NOMO-1 treated with DMSO at 0.1 percent for 48 hours (cell line): ENCODE data around the gene IDH3B.

Experiments used
- DNase-seq: peaks from one replicate; lab custom pipeline; 2025; ENCODE audit not compliant: unreplicated experiment; lab: John Stamatoyannopoulos, UW

Gene IDH3B

GRCh38 chr20:2624190-2624589 is 39.8 kb downstream of the IDH3B start:
- DNase-seq = no peak

DNA sequence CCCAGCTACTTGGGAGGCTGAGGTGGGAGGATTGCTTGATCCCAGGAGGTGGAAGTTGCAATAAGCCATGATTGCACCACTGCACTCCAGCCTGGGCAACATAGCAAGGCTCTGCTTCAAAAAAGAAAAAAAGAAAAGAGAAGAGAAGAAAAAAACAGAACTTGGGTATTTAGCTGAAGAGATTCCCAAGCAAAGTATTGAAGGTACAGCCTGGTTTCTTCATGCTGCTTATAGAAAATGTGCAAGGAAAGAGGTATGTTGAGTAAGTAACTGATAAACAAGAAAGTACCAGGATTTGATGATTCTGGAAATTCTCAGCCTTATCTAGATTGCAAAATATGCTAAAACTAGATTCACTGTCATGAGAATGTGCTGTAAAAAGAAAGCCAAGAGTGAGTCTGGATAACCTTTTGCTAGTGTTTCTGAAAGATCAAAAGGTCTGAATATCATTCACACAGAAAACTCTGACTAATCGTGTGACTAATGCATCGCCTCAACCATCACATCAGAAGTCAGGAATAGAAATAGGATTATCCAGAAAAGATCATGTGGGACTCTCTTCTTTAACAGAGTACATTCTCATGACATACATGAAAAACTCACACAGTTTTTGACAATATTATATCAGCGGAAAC is 43.9 kb downstream of the IDH3B start:
- DNase-seq = no peak

DNA sequence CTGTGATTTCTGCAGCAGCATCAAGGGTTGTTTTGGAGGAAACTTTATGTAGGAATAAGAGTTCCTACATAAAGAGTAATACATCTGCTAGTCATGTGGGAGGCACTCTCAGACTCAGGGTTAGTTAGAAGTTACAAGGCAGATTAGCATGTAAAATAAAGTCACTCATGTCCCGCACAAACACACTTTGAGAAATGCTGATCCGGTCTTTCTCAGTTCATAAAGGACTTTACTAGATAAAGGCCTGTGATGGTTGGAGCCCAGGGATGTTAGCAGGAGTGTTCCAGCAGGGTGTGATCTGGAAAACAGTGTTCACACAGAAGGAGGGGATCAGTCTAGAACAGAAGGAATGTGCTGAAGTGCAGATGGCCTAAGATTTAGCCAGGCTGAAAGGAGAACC is 44.7 kb downstream of the IDH3B start:
- DNase-seq = no peak

- DNase-seq = no peak
Measured at GRCh38 chr20:2618815-2619214, 45.2 kb downstream of the IDH3B start.

DNA sequence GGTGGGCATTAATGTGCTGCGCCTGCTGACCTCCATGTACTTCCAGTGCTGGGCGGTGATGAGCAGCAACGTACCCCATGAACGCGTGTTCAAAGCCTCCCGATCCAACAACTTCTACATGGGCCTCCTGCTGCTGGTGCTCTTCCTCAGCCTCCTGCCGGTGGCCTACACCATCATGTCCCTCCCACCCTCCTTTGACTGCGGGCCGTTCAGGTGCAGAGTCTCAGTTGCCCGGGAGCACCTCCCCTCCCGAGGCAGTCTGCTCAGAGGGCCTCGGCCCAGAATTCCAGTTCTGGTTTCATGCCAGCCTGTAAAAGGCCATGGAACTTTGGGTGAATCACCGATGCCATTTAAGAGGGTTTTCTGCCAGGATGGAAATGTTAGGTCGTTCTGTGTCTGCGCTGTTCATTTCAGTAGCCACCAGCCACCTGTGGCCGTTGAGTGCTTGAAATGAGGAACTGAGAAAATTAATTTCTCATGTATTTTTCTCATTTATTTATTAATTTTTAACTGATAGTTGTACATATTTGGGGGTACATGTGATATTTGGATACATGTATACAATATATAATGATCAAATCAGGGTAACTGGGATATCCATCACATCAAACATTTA is 46.8 kb downstream of the IDH3B start:
- no peak for DNase-seq

DNA sequence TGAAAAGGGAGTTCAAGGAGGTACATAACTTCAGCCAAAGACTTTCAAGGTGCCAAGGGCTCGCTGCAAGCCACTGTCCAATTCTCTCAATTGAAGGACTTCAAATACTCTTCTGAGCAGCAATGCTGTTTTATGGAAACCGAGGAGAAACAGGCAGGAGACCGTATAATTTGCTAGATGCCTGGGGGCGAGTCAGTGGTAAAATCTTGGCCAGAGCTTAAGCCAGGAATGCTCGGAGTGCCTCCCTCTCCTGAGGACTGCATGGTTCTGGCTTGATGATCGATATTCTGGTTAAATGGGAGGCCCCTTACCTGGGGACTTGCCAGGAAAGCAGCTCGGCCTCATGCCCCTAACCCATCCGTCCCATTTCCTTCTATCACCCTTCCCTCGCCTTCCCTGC is 47.4 kb downstream of the IDH3B start:
- DNase-seq = no peak

- DNase-seq = no peak
Measured at GRCh38 chr20:2612073-2612472, 51.9 kb downstream of the IDH3B start.

DNA sequence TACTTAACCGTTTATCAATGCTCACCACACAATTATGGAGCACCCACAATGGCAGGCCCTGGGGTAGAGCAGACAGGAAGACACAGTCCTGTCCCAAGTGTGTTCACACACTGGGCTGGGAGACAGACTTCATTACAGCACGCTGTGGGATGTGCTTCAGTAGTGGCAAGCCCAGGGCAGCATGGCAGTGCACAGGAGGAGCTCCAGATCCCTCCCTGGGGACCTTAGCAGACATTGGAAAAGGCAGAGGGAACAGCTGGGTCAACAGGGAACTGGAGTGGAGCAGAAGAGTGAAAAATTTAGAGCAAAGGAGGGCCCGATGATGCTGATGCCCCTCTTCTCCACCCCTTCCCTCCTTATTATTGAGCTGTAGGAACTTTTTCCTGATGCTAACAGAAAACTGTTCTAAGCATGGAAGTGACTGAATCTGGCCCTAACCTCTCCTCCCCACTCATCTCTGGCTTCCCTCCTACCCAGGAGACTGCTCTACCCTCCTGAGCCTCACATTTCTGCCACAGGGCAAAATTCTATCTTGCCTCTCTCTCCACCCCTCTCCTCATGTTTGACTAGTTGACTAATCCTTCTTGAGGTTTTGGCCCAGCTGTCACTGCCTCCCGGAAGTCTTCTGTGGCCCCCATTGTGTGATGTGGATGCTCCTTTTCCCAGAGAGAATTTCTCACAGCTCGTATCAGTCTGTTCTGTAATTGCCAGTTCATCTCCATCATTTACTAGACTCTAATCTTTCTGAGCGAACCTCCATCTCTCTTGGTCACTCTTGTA is 52.9 kb downstream of the IDH3B start:
- no peak for DNase-seq

- DNase-seq = no peak
Measured at GRCh38 chr20:2610326-2610725, 53.7 kb downstream of the IDH3B start.
